Osteocyte (in vitro differentiated cells): Measurements from ENCODE around the gene KIF16B. TPM values are rescaled to one million over a fixed set of nuclear protein-coding genes. Genes with fewer than 3 reads are reported as not detected.

Source experiments
- DNase-seq: peaks from one replicate; pipeline ENCODE4 v3.0.0; 2021; ENCODE audit warnings: mixed read lengths; ENCODE audit not compliant: unreplicated experiment; ENCODE audit errors: extremely low spot score
- H3K27ac Mint-ChIP-seq: one replicate; pipeline ENCODE4 v1.8.0; 2021; ENCODE audit warnings: mild to moderate bottlenecking, mixed read lengths; ENCODE audit not compliant: unreplicated experiment
- H3K27me3 Mint-ChIP-seq: one replicate; pipeline ENCODE4 v1.8.0; 2021; ENCODE audit warnings: mixed read lengths; ENCODE audit not compliant: unreplicated experiment
- H3K36me3 Mint-ChIP-seq: one replicate; pipeline ENCODE4 v1.8.0; 2021; ENCODE audit warnings: mixed read lengths; ENCODE audit not compliant: unreplicated experiment
- H3K4me1 Mint-ChIP-seq: one replicate; pipeline ENCODE4 v1.8.0; 2021; ENCODE audit warnings: mixed read lengths; ENCODE audit not compliant: unreplicated experiment
- H3K4me3 Mint-ChIP-seq: one replicate; pipeline ENCODE4 v1.8.0; 2021; ENCODE audit warnings: mild to moderate bottlenecking, moderate library complexity, mixed read lengths; ENCODE audit not compliant: unreplicated experiment
- H3K9me3 Mint-ChIP-seq: one replicate; pipeline ENCODE4 v1.8.0; 2021; ENCODE audit warnings: mixed read lengths; ENCODE audit not compliant: unreplicated experiment
- CTCF ChIP-seq: fragments of 200-600 bp; sonication (generic); IDR thresholded peaks from 2 replicates; pipeline ENCODE4 v1.5.0; 2021; ENCODE audit warnings: antibody characterized with exemption, mild to moderate bottlenecking, moderate library complexity
- total RNA-seq: library from RNA; stranded (reverse); gene quantifications from 2 replicates; pipeline ENCODE4 v1.2.1, GENCODE V29; 2021

KIF16B gene
- total RNA-seq, 1 donor from 2014 or later = 10.2 TPM

GRCh38 chr20:16418616-16419015 lies 154.6 kb downstream of the KIF16B start:
- no peak overlapping the region for H3K4me3 Mint-ChIP-seq
- H3K27me3 Mint-ChIP-seq = no peaks in the 10 kb centered on the region
- no peak overlapping the region for H3K27ac Mint-ChIP-seq
- DNase-seq = no peak
- peaks cover 5% of the 10 kb centered on the region for H3K9me3 Mint-ChIP-seq
- H3K4me1 Mint-ChIP-seq = no peaks in the 10 kb centered on the region
- peaks cover 21% of the 10 kb centered on the region for H3K36me3 Mint-ChIP-seq
- TF ChIP-seq CTCF = no peak

DNA sequence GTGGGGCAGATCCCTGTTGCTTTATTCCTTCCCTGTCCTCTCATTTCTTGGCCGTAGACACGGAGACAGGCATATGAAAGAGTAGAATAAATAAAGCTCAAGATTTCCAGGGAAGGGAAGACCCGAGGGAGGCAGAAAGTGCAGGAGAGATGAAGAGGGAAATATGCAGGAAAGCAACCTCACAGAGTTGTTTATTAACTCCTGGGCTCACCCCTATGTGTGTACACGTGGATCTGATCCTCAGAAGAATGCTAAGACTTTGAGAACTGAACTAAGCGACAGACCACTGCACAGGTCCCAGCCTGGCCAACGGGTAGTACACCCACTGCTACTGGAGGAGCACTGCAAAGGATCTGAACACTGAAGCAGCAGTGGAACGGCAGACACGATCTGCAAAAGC lies 156.2 kb downstream of the KIF16B start:
- peaks cover 5% of the 10 kb centered on the region for H3K9me3 Mint-ChIP-seq
- H3K27me3 Mint-ChIP-seq = no peaks in the 10 kb centered on the region
- H3K27ac Mint-ChIP-seq = no peak overlapping the region
- H3K36me3 Mint-ChIP-seq = peaks cover 7% of the 10 kb centered on the region
- no peak for DNase-seq
- TF ChIP-seq CTCF = no peak
- no peaks in the 10 kb centered on the region for H3K4me1 Mint-ChIP-seq
- no peak overlapping the region for H3K4me3 Mint-ChIP-seq

GRCh38 chr20:16415071-16416053 lies 157.9 kb downstream of the KIF16B start:
- DNase-seq = no peak
- Mint-ChIP-seq H3K27ac (no peak overlapping the region), H3K9me3 (peaks cover 13% of the 10 kb centered on the region), H3K36me3 (peaks cover 6% of the 10 kb centered on the region), H3K27me3 (no peaks in the 10 kb centered on the region), H3K4me3 (no peak overlapping the region), H3K4me1 (no peaks in the 10 kb centered on the region)
- TF ChIP-seq CTCF = no peak

DNA sequence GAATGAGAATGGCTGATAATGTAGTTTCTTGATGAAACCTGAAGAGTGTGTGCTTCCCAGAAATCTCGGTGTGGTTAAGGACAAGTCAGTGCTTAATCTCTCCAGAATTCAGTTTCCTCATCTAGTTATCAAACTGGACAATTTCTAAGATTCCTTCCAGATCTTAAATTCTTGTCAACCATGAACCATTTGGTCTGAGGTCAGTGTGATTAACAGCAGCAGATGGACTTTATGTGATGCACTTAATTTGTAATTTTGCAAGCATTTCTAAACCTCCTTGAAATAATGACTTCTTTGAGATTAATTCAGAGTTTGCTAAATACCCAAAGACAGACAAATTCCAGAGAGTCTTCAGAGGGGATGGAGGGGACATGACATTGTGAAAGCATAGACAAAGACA lies 160.3 kb downstream of the KIF16B start:
- TF ChIP-seq CTCF = no peak
- no peaks in the 10 kb centered on the region for H3K4me1 Mint-ChIP-seq
- H3K9me3 Mint-ChIP-seq = peaks cover 13% of the 10 kb centered on the region
- peaks cover 8% of the 10 kb centered on the region for H3K36me3 Mint-ChIP-seq
- H3K27me3 Mint-ChIP-seq = no peaks in the 10 kb centered on the region
- no peak for DNase-seq
- H3K4me3 Mint-ChIP-seq = no peak overlapping the region
- H3K27ac Mint-ChIP-seq = no peak overlapping the region

DNA sequence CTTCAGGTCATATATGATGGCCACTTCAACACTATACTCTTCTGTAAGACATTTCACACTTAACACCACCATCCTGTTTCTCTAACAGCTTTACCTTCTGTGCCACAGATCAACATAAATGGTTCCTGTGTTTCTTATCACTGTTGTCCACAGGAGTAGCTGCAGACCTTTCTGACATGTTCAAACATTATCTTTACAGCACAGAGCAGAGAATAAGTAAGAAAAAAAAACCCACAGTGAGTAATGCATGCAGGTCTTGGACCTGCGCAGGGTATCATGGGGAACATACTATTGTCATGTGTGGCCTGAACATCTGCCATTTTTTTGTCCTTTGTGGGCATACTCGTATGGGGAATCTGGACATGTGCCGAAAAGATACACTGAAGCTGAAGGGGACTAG lies 161.9 kb downstream of the KIF16B start:
- peaks cover 13% of the 10 kb centered on the region for H3K9me3 Mint-ChIP-seq
- TF ChIP-seq CTCF = no peak
- no peak overlapping the region for H3K27ac Mint-ChIP-seq
- DNase-seq = no peak
- peaks cover 5% of the 10 kb centered on the region for H3K4me1 Mint-ChIP-seq
- no peak overlapping the region for H3K4me3 Mint-ChIP-seq
- peaks cover 8% of the 10 kb centered on the region for H3K36me3 Mint-ChIP-seq
- no peaks in the 10 kb centered on the region for H3K27me3 Mint-ChIP-seq
